NCI-H526 (cell line): Measurements from ENCODE around the gene TFAP2A.

Source experiments
- DNase-seq, 2 experiments: peaks; one replicate each; lab custom pipeline; 2025; lab: John Stamatoyannopoulos, UW

TFAP2A gene

GRCh38 chr6:10399451-10399850, 15.4 kb downstream of the TFAP2A start:
- DNase-seq, result no peak

DNA sequence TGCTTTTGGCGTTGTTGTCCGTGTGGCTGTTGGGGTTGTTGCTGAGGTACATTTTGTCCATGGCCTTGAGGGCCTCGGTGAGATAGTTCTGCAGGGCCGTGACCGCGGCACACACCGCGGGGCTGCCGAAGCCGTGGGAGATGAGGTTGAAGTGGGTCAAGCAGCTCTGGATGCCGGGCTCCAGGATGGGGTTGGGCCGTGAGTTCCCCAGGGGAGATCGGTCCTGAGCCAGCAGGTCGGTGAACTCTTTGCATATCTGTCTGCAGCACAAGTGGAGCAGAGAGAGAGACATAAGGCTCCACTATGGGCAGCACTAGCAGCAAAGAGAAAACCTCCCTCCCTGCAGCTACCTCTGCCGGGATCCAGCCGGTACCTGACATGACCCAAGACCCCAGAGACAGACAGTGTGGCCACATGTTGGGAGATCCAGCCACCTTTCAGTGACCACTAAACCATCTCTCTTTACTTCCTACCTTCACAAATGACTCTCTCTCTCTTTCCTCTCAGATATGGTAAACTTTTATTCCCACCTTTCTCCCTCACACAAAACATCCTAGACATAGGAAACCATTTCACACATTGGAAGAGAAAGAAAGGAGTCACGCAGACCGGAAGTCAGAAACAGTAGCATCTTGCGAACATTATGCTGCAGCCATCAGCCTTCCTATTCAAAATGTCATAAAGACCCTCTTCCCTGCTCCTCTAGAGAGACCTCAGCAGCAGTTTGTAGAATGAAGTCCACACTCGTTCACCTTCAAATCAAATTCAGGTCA, 16.2 kb downstream of the TFAP2A start:
- peak in 1 of 2 experiments; percentile 64 for DNase-seq

- no peak for DNase-seq
Observed at GRCh38 chr6:10397756-10398445, 17.0 kb downstream of the TFAP2A start.

GRCh38 chr6:10396785-10397184, 18.1 kb downstream of the TFAP2A start:
- DNase-seq, result no peak

GRCh38 chr6:10395704-10396546, 18.9 kb downstream of the TFAP2A start:
- DNase-seq, result no peak

GRCh38 chr6:10395171-10395703, 19.6 kb downstream of the TFAP2A start:
- DNase-seq, result no peak

GRCh38 chr6:10393544-10394225, 21.2 kb downstream of the TFAP2A start:
- no peak for DNase-seq

DNA sequence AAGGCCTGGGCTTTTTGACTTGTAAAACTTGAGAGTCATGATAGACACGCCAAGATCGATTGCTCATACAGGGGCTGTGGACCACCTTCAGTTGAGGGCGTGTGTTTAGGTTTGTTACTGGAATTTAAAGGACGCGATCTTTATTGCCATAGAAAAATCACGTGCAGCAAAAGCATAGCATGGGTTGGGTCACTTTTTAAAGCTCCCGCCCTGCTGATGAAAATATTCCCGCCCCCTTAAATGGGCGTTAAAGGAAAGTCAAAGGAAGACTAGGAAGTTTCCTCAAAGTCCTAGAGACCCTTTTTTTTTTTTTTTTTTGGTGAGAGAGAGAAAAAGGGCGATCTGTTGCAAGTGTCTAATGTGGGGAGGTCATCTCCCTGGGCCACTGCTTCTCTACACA, 23.1 kb downstream of the TFAP2A start:
- DNase-seq, result no peak

- no peak for DNase-seq
Observed at GRCh38 chr6:10391299-10391630, 23.6 kb downstream of the TFAP2A start.

GRCh38 chr6:10390495-10391298, 24.2 kb downstream of the TFAP2A start:
- no peak for DNase-seq

DNA sequence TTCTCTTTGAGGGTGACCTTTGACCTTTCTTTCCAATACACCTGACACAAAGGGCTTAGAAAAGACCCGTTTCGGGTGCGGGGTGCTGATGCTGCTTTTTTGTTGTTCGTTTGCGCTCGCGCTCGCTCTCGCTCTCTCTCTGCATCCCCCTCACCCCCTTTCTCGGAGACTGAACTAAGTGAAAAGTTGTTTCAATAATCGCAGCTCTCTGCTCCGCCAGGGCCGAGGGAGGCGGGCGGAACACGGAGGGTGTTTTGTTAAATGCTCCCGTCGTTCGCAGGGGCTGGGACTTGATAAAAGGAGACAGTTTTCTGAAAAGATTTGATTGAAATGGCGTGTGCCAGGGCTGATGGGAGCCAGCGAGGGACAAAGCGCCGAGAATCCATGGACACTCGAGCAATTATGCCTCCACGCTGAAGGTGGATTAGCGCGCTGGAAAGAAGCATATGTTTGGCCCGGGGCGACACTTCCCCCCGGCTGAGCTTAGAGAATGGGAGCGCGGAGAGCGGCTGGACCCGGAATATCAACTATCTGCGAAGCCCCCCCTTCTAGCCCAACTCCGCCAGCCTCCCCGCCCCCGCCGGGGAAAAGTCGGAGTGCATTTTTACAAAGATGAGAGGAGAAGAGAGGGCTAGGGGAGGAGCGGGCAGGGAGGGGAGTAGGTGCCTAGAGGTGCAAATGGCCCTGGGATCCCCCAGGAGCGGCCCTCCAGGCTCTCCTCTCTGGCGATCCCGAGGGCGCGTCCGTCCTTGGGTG, 25.0 kb downstream of the TFAP2A start:
- DNase-seq, result no peak

- DNase-seq, result peak in 1 of 2 experiments; percentile 28
Observed at GRCh38 chr6:10386756-10387654, 27.9 kb downstream of the TFAP2A start.

- DNase-seq, result peak; percentile 88 to 92
Observed at GRCh38 chr6:10386220-10386619, 28.7 kb downstream of the TFAP2A start.

DNA sequence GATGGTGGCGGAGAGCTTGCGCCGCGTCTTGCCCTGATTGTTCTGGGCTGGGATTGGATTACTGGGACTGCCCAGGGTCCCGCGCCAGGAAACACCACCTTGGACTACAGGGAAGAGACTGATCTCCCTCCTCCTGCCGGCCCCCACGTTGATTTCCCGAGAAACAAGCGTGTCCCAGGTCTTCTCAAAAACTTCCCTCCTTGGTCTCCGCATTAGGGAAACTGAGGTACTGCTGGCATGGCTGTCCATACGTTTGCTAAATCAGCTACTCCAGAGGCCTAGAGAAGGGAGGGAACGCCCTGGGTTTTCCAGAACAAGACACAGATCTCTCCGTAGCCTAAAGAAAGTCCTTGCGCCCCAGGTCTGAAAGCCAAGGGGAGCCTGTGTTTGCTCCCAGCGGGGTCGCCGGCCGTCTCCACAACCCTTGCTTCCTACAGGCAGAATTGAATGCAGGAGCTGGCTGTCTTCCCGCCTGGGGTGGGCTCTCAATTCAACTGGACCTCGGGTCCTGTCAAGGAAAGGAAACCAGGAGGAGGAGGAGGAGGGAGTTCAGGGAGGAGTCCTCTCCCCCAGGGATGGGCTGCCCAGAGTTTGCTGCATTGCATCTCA, 29.2 kb downstream of the TFAP2A start:
- DNase-seq, result peak in 1 of 2 experiments; percentile 67

DNA sequence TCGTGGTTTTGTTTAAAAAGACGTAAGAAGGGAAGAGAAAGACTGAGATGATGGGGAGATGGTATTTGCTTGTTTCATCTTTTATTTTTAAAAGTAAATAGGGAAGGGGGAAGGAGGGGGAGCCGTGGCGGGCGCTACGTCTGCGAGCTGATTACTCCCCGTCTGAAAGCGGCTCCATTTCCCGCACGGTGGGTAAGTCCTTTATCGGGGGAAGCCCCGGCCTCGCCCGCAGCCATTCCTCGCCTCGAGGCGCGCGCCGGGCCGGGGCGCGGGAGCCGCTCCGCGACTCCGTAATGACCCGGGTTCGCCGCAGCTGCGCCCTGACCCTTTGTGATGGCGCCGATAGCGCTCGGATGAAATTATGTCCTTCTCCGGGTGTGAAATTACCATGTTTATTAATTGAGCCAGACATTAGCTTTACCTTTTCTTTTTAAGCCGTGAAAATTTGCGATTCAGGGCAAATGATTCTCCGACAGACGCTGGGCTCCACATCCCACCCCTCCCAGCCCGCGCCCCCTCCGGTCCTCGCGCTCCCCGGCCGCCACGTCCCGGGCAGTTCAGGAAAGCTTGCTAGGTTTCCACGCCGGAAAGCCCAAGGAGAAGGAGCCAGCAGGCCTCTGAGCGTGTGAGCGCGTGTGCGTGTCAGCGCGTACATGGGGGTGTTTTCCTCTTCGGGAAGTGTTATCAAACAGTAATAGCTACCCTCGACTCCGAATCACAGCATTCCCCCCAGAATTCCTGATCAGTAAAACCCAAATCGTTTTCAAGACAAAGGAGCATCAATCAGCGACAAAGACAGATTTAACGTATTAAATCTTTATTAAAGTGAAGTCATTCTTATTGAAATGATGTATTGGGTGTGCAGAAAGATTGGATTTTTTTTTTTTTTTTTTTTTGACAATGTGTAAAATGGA, 30.0 kb downstream of the TFAP2A start:
- peak in 1 of 2 experiments; percentile 31 for DNase-seq

DNA sequence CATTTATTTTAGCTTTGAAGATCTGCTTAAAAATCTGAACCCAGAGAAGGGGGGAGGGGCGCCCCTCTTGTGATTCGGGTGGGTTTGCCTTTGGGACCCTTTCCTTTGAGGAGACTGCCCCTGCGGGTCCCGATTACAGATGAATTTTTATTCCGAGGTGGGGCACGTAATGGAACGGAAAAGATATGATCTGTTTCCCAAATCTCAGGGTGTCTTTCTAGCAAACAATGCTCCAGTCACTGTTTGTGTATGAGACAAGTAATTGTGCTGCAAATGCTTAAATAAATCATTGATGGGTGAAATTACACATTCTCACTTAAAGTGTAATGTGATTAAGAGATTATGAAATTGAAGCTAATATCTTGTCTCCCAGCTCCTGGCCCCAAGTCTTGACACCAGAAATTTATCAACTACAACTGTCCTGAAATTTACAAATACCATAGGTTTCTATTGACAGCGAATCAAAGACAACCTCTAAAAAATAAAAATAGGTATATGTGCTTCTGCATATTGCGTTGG, 30.7 kb downstream of the TFAP2A start:
- DNase-seq, result no peak

DNA sequence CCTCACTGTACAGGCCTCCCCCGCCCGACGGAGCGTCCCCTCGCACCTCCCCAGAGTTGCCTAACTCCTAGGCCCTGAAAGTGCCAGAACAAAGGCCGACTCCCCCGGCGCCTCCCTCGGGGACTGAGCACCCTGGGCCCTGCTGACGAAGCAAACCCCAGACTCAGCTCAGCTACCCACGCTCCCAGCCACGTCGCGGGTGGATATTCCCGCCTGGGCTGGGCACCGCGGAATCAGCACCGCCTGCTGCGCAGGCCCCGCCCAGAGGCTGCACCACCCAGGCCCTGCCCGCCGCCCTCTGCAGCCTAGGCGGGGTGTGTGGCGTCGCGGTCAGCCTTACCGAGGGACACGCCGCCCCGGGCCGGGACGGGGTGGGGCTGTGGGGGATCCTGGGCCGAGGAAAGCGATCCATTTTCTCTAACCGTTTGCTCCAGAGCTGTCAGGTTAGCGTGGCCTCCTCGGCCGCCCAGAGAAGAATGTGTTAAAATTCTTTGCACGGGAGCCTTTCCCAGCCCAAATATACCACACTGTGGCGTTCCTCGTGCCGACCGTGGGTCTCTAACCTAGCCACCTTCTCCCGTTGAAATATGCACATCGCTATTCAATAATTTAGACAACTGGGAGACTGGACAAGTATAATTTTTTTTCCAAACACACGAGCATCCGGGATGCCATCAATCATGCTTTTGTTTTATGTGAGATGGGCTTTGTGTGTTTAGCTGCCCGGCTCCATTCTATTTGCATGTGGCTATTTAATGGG, 31.4 kb downstream of the TFAP2A start:
- DNase-seq, result peak; percentile 89 to 93
